Measurements from ENCODE around the gene C1orf141. TPM values are rescaled to one million over a fixed set of nuclear protein-coding genes. Genes with fewer than 3 reads are reported as not detected.

The C1orf141 gene
- total RNA-seq, 4 donors from 2014 or later = not detected

DNA sequence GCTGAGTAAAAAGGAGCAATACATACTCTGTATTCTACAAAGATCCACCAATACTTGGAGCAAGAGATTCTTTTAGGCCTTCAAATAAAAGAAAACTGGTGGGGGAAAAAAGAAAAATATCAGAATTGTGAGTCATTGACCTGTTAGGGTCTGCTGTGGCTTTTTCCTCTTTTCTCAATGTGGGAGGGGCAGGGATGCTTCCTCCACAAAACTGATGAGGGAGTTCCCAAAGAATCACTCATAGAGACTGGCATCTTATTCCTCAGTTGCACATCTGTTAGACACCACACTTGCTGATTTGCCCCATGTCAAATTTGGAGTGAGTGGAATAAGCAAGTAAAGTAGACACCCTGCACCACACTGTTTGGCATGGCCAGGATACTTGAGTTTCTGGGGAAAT is 16.6 kb downstream of the C1orf141 start:
- H3K27me3 ChIP-seq = no peaks in the 10 kb centered on the region
- peaks cover 6 to 9% of the 10 kb centered on the region in 2 donors for H3K4me1 ChIP-seq
- no peaks in the 10 kb centered on the region for H3K36me3 ChIP-seq
- H3K9me3 ChIP-seq = no peaks in the 10 kb centered on the region
- no peak overlapping the region for H3K27ac ChIP-seq
- intact Hi-C loops (cut with DNase I) = no loop called here
- no peak overlapping the region for H3K4me3 ChIP-seq (replicated peaks in 1 of 3)
- no peak for DNase-seq
- no peak for TF ChIP-seq POLR2A (IDR thresholded peaks at IDR 0.05)
- TF ChIP-seq CTCF (IDR thresholded peaks at IDR 0.05) = no peak

- H3K36me3 ChIP-seq = no peaks in the 10 kb centered on the region
- WGBS, 2 donors = 49 to 70% methylated on average over 2 of the region's 2 CpGs
These were observed 20.6 kb downstream of the C1orf141 start for GRCh38 chr1:67114162-67114561.

GRCh38 chr1:67110352-67110751 is 24.4 kb downstream of the C1orf141 start:
- no peak overlapping the region for H3K4me3 ChIP-seq (replicated peaks in 1 of 3)
- no peak overlapping the region for H3K27ac ChIP-seq
- no peaks in the 10 kb centered on the region for H3K27me3 ChIP-seq
- TF ChIP-seq CTCF (IDR thresholded peaks at IDR 0.05) (no peak), POLR2A (IDR thresholded peaks at IDR 0.05) (no peak)
- intact Hi-C loops (cut with DNase I) = no loop called here
- H3K36me3 ChIP-seq = no peaks in the 10 kb centered on the region
- 21 to 38% methylated on average over 2 of the region's 2 CpGs for WGBS, 2 donors
- H3K4me1 ChIP-seq = no peaks in the 10 kb centered on the region
- no peak for DNase-seq
- no peaks in the 10 kb centered on the region for H3K9me3 ChIP-seq

More at GRCh38 chr1:67114162-67114561, 20.6 kb downstream of the C1orf141 start:
- H3K4me3 ChIP-seq (replicated peaks in 1 of 3) = no peak overlapping the region
- intact Hi-C loops (cut with DNase I) = no loop called here
- no peaks in the 10 kb centered on the region for H3K27me3 ChIP-seq
- no peak overlapping the region for H3K27ac ChIP-seq
- no peak for TF ChIP-seq POLR2A (IDR thresholded peaks at IDR 0.05)
- no peak for TF ChIP-seq CTCF (IDR thresholded peaks at IDR 0.05)
- no peak for DNase-seq
- H3K4me1 ChIP-seq = peaks cover 6 to 9% of the 10 kb centered on the region in 2 donors
- no peaks in the 10 kb centered on the region for H3K9me3 ChIP-seq

- WGBS, 2 donors = 68 to 73% methylated on average over 2 of the region's 2 CpGs
- H3K4me3 ChIP-seq (replicated peaks in 1 of 3) = no peak overlapping the region
- H3K27me3 ChIP-seq = no peaks in the 10 kb centered on the region
- H3K27ac ChIP-seq = no peak overlapping the region
- no peaks in the 10 kb centered on the region for H3K36me3 ChIP-seq
- DNase-seq = no peak
- no peaks in the 10 kb centered on the region for H3K9me3 ChIP-seq
- no peak for TF ChIP-seq POLR2A (IDR thresholded peaks at IDR 0.05)
- TF ChIP-seq CTCF (IDR thresholded peaks at IDR 0.05) = no peak
- intact Hi-C loops (cut with DNase I) = no loop called here
- no peaks in the 10 kb centered on the region for H3K4me1 ChIP-seq
These were observed 29.3 kb downstream of the C1orf141 start for GRCh38 chr1:67105508-67105907.

GRCh38 chr1:67103548-67103947 is 31.2 kb downstream of the C1orf141 start:
- no peak overlapping the region for H3K27ac ChIP-seq
- no peaks in the 10 kb centered on the region for H3K36me3 ChIP-seq
- WGBS, 2 donors = 91 to 98% methylated on average over 1 of the region's 1 CpG
- H3K4me1 ChIP-seq = no peaks in the 10 kb centered on the region
- no peak for TF ChIP-seq CTCF (IDR thresholded peaks at IDR 0.05)
- DNase-seq = no peak
- H3K4me3 ChIP-seq (replicated peaks in 1 of 3) = no peak overlapping the region
- no peaks in the 10 kb centered on the region for H3K27me3 ChIP-seq
- intact Hi-C loops (cut with DNase I) = no loop called here
- no peaks in the 10 kb centered on the region for H3K9me3 ChIP-seq
